ENCODE measurements around the gene TDRD12.

The TDRD12 gene

GRCh38 chr19:32876919-32877285, 157.3 kb downstream of the TDRD12 start:
- H3K9ac ChIP-seq (ENCODE audit: low read length): no peak overlapping the region
- H4K20me1 ChIP-seq (ENCODE audit: insufficient read depth, low read length): no peaks in the 10 kb centered on the region
- no peaks in the 10 kb centered on the region for H3K4me1 ChIP-seq (ENCODE audit: low read length)
- H3K79me2 ChIP-seq (ENCODE audit: low read length): no peaks in the 10 kb centered on the region
- H3K36me3 ChIP-seq (replicated peaks; ENCODE audit: low read depth, low read length): no peaks in the 10 kb centered on the region
- no peak overlapping the region for H3K4me3 ChIP-seq (ENCODE audit: low read length)
- no peak overlapping the region for H3K27ac ChIP-seq (ENCODE audit: low read length)
- no peak overlapping the region for H3K4me2 ChIP-seq (ENCODE audit: low read length)
- no peaks in the 10 kb centered on the region for H3K27me3 ChIP-seq (ENCODE audit: low read depth, low read length)
- TF ChIP-seq CTCF (IDR thresholded peaks at IDR 0.05; ENCODE audit: low read depth, low read length) (no peak), EZH2phosphoT487 (IDR thresholded peaks at IDR 0.05; ENCODE audit: low read depth) (no peak)
- no peaks in the 10 kb centered on the region for H3K9me3 ChIP-seq (ENCODE audit: insufficient read depth, low read length)
- no peak overlapping the region for H2AFZ ChIP-seq (ENCODE audit: low read depth, low read length)
